IPS-18a (cell line): ENCODE data around the gene WDR70.

Experiments
- H3K27ac ChIP-seq: one replicate; pipeline ENCODE4 v1.5.1; 2013; ENCODE audit warnings: low read length
- H3K27me3 ChIP-seq: one replicate; pipeline ENCODE4 v1.6.1; 2013; ENCODE audit warnings: mild to moderate bottlenecking, low read length; ENCODE audit not compliant: control insufficient read depth, insufficient read depth
- H3K36me3 ChIP-seq: one replicate; pipeline ENCODE4 v1.6.1; 2013; ENCODE audit warnings: low read depth, low read length; ENCODE audit not compliant: control insufficient read depth
- H3K4me1 ChIP-seq: one replicate; pipeline ENCODE4 v1.6.1; 2013; ENCODE audit warnings: low read depth, low read length; ENCODE audit not compliant: control insufficient read depth
- H3K4me3 ChIP-seq: one replicate; pipeline ENCODE4 v1.5.1; 2013; ENCODE audit warnings: low read length
- H3K9ac ChIP-seq: one replicate; pipeline ENCODE4 v1.6.1; 2013; ENCODE audit warnings: mild to moderate bottlenecking, low read length, moderate library complexity
- H3K9me3 ChIP-seq: one replicate; pipeline ENCODE4 v1.6.1; 2013; ENCODE audit warnings: low read depth, low read length; ENCODE audit not compliant: control insufficient read depth

WDR70 gene

DNA sequence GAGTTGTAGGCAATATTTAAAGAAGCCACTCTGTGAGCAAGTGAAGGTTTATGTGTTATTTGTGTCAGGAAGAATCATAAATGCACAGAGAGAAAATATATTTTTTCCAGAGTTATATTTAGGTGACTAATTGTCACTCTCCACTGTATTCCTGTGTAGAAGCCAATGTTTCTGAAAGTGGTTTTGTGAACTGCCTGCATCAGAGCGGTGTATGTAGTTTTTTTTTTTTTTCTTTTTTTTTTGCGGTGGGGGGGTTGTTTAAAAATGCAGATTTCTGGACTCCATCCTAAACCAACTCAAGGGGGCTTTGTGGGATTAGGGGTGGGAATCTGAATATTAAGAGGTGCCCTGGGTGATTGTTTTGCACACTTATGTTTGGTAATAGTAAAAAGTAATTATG is 357.3 kb downstream of the WDR70 start:
- H3K4me3 ChIP-seq = no peak overlapping the region
- H3K27me3 ChIP-seq = no peaks in the 10 kb centered on the region
- no peaks in the 10 kb centered on the region for H3K36me3 ChIP-seq
- no peak overlapping the region for H3K9ac ChIP-seq
- no peaks in the 10 kb centered on the region for H3K4me1 ChIP-seq
- no peaks in the 10 kb centered on the region for H3K9me3 ChIP-seq
- no peak overlapping the region for H3K27ac ChIP-seq

DNA sequence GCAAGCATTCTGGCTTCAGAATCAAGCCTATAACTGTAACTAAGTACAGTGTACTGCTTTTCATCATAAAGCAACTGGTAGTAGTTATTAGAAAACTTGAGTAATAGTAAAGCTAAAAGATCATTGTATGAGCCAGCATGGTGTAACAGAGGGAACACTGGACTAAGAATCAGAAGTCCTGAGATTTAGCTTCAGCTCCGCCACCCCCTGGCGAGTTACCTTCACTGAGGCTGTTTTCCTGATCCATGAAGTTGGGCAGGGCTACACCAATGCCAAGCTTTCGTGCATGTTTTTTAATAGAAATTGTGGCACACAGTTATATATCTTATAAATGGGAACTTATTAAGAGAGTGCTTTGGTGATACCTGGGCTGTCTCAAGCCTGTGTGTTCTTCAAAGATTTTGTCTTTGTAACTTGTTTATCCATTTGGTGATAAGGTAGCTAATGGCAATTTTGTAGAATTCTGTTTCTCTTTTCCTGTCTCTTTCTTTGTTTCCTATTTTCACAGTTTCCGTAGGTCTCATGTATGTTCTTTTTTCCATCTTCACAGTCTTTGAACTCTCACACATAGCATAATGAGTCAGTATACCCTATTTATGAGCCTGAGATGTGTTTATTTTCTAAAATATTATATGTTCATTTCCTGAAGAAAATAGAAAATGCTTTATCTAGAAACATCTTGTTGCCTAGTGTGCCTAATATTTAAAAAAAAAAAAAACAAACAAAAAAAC is 358.4 kb downstream of the WDR70 start:
- H3K27me3 ChIP-seq = no peaks in the 10 kb centered on the region
- H3K4me3 ChIP-seq = no peak overlapping the region
- no peak overlapping the region for H3K9ac ChIP-seq
- no peaks in the 10 kb centered on the region for H3K4me1 ChIP-seq
- no peak overlapping the region for H3K27ac ChIP-seq
- H3K9me3 ChIP-seq = no peaks in the 10 kb centered on the region
- H3K36me3 ChIP-seq = no peaks in the 10 kb centered on the region

DNA sequence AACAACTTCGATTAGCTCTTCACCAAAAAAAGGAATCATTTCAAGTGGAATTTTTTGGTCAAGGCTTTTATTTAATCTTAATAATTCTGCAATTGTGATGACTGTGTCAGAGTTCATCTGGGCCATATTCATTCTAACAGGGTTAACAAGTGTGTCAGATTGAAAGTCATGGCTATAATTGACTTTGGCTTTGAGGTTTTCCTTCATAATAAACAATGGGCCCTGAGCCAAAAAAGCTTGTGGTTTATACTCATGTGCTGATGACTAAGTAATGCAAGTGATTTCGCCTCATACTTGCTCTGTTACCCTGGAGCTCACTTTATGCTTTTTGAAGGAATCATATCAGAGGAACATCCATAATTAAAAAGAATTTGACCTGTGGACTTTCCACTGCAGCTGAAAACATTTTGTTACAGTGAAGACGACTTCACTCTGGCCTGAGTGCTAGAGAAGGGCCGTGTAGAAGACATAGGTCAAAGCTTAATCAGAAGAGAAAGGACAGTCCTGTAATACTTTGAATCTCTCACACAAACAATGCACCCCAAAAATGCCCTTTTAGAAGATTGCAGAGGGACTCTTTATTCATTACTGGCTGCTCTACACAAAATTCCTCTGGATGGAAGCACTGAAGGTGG is 359.1 kb downstream of the WDR70 start:
- no peaks in the 10 kb centered on the region for H3K4me1 ChIP-seq
- H3K27me3 ChIP-seq = no peaks in the 10 kb centered on the region
- H3K36me3 ChIP-seq = no peaks in the 10 kb centered on the region
- H3K9ac ChIP-seq = no peak overlapping the region
- no peak overlapping the region for H3K27ac ChIP-seq
- no peak overlapping the region for H3K4me3 ChIP-seq
- H3K9me3 ChIP-seq = no peaks in the 10 kb centered on the region

DNA sequence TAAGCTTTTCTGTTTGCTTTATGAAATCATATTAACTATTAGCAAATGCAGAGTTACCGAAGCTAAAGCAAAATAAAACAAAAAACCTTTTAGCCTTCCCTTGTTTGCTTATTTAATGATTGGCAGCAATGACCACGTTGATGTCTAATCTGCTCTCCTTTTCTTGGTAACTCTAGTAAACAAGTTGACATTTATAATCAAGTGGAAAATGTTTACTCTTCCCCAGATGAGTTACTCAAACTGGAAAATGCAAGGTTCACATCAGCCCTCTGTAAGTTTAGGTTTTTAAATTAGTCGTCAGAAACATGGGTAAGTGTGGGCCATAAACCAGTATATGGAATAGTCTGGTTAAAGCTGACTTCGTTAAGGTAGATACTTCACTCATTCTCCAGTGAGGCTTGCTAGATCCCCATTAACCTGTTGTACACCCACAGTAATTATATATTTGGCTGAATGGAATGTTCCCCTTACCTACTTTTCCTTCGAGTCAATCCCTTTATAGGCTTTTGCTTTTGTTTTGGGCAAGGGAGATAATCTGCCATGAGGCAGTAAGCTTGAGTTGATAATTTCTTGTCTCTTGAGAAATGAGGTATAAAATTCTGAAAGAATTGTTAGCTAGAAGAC is 359.9 kb downstream of the WDR70 start:
- no peaks in the 10 kb centered on the region for H3K36me3 ChIP-seq
- no peaks in the 10 kb centered on the region for H3K27me3 ChIP-seq
- H3K9ac ChIP-seq = no peak overlapping the region
- H3K27ac ChIP-seq = no peak overlapping the region
- no peaks in the 10 kb centered on the region for H3K4me1 ChIP-seq
- H3K4me3 ChIP-seq = no peak overlapping the region
- no peaks in the 10 kb centered on the region for H3K9me3 ChIP-seq

GRCh38 chr5:37739817-37740261 is 360.7 kb downstream of the WDR70 start:
- H3K4me3 ChIP-seq = no peak overlapping the region
- H3K27ac ChIP-seq = no peak overlapping the region
- no peaks in the 10 kb centered on the region for H3K9me3 ChIP-seq
- H3K9ac ChIP-seq = no peak overlapping the region
- H3K27me3 ChIP-seq = no peaks in the 10 kb centered on the region
- no peaks in the 10 kb centered on the region for H3K4me1 ChIP-seq
- H3K36me3 ChIP-seq = no peaks in the 10 kb centered on the region

DNA sequence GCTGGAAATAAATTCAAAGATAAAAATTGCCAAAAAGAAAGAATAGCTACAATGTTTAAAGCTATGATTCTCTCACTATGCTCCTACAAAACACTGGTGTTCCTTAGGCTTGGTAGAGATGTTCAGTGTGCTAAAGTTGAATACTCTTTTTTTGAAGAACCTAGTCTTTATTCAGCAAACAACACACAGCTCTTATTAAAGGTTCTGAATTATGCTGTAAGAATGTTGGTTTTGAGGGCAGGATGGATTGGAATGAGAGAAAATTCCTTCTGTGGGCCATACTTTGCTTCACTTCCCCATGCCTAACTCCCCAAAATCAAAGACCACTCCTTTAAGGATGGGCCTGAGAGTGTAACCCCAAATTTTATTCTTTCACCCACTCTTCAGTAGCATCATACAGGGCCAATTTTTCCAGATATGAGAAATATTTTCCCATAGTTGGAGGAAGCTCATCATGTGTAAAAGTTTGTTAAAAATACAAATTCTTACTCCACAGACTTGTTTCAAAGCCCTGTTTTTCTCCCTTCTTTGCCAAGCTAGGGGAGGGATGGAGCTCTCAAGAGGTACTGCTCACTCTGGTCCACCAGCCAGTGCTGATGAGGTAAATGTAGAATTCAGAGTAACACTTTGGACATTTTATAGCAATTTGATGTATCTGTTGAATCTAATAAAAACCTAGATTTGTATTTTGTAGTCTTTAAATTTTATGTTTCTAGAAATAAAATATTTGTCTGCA is 361.4 kb downstream of the WDR70 start:
- no peak overlapping the region for H3K4me3 ChIP-seq

GRCh38 chr5:37742111-37742510 is 363.0 kb downstream of the WDR70 start:
- Histone ChIP-seq H3K4me3 (no peak overlapping the region), H3K36me3 (no peaks in the 10 kb centered on the region), H3K27me3 (no peaks in the 10 kb centered on the region), H3K27ac (no peak overlapping the region), H3K4me1 (no peaks in the 10 kb centered on the region), H3K9me3 (no peaks in the 10 kb centered on the region), H3K9ac (no peak overlapping the region)

More for the DNA sequence above, 361.4 kb downstream of the WDR70 start:
- no peak overlapping the region for H3K9ac ChIP-seq
- H3K27me3 ChIP-seq = no peaks in the 10 kb centered on the region
- no peaks in the 10 kb centered on the region for H3K36me3 ChIP-seq
- no peak overlapping the region for H3K27ac ChIP-seq
- H3K9me3 ChIP-seq = no peaks in the 10 kb centered on the region
- no peaks in the 10 kb centered on the region for H3K4me1 ChIP-seq

GRCh38 chr5:37751227-37751626 is 372.1 kb downstream of the WDR70 start:
- H3K9ac ChIP-seq = no peak overlapping the region
- no peaks in the 10 kb centered on the region for H3K27me3 ChIP-seq
- H3K4me1 ChIP-seq = no peaks in the 10 kb centered on the region
- no peaks in the 10 kb centered on the region for H3K9me3 ChIP-seq
- H3K36me3 ChIP-seq = no peaks in the 10 kb centered on the region
- H3K27ac ChIP-seq = no peak overlapping the region
- no peak overlapping the region for H3K4me3 ChIP-seq

GRCh38 chr5:37754976-37755375 is 375.9 kb downstream of the WDR70 start:
- no peaks in the 10 kb centered on the region for H3K27me3 ChIP-seq
- H3K9ac ChIP-seq = no peak overlapping the region
- H3K9me3 ChIP-seq = no peaks in the 10 kb centered on the region
- no peak overlapping the region for H3K4me3 ChIP-seq
- H3K4me1 ChIP-seq = no peaks in the 10 kb centered on the region
- no peak overlapping the region for H3K27ac ChIP-seq
- no peaks in the 10 kb centered on the region for H3K36me3 ChIP-seq

- Histone ChIP-seq H3K9ac (no peak overlapping the region), H3K36me3 (no peaks in the 10 kb centered on the region)
Measured at GRCh38 chr5:37755581-37755980, 376.5 kb downstream of the WDR70 start.

GRCh38 chr5:37756248-37756647 is 377.1 kb downstream of the WDR70 start:
- H3K9me3 ChIP-seq = no peaks in the 10 kb centered on the region
- no peaks in the 10 kb centered on the region for H3K27me3 ChIP-seq
- no peak overlapping the region for H3K9ac ChIP-seq
- H3K4me1 ChIP-seq = no peaks in the 10 kb centered on the region
- no peak overlapping the region for H3K4me3 ChIP-seq
- no peak overlapping the region for H3K27ac ChIP-seq
- H3K36me3 ChIP-seq = no peaks in the 10 kb centered on the region

More at GRCh38 chr5:37755581-37755980, 376.5 kb downstream of the WDR70 start:
- no peaks in the 10 kb centered on the region for H3K4me1 ChIP-seq
- no peaks in the 10 kb centered on the region for H3K9me3 ChIP-seq
- H3K27ac ChIP-seq = no peak overlapping the region
- no peaks in the 10 kb centered on the region for H3K27me3 ChIP-seq
- no peak overlapping the region for H3K4me3 ChIP-seq
